MM.1S (cell line): ENCODE measurements around the gene SLC32A1.

Experiments
- DNase-seq: peaks from one replicate; pipeline ENCODE4 v3.0.0-alpha.2; 2015
- H2AFZ ChIP-seq: fragments of 300-600 bp; sonication (generic); 2 replicates; pipeline ENCODE4 v1.6.0; 2016; ENCODE audit warnings: antibody characterized with exemption, low read length
- H3F3A ChIP-seq: fragments of 300-600 bp; sonication (generic); 2 replicates; pipeline ENCODE4 v1.6.1; 2016; ENCODE audit warnings: mild to moderate bottlenecking, antibody characterized with exemption, low read length, moderate library complexity, mixed read lengths; ENCODE audit not compliant: insufficient read depth
- H3K27ac ChIP-seq: fragments of 300-600 bp; sonication (generic); 2 replicates; pipeline ENCODE4 v1.5.1; 2016; ENCODE audit warnings: mild to moderate bottlenecking, low read length
- H3K27me3 ChIP-seq: fragments of 300-600 bp; sonication (generic); replicated peaks from 2 replicates; pipeline ENCODE4 v1.6.0; 2016; ENCODE audit warnings: low read length; ENCODE audit not compliant: insufficient read depth
- H3K36me3 ChIP-seq: fragments of 300-600 bp; sonication (generic); replicated peaks from 2 replicates; pipeline ENCODE4 v1.6.1; 2016; ENCODE audit warnings: mild to moderate bottlenecking, low read length, mixed read lengths; ENCODE audit not compliant: insufficient read depth
- H3K4me1 ChIP-seq: fragments of 300-600 bp; sonication (generic); 2 replicates; pipeline ENCODE4 v1.6.1; 2016; ENCODE audit warnings: low read length, mixed read lengths
- H3K4me2 ChIP-seq: fragments of 300-600 bp; sonication (generic); 2 replicates; pipeline ENCODE4 v1.6.0; 2016; ENCODE audit warnings: low read depth, low read length
- H3K4me3 ChIP-seq: fragments of 300-600 bp; sonication (generic); 2 replicates; pipeline ENCODE4 v1.5.1; 2016; ENCODE audit warnings: low read length, mixed read lengths
- H3K79me2 ChIP-seq: fragments of 300-600 bp; sonication (generic); 2 replicates; pipeline ENCODE4 v1.6.1; 2016; ENCODE audit warnings: mixed run types, low read length, mixed read lengths
- H3K9ac ChIP-seq: fragments of 300-600 bp; sonication (generic); 2 replicates; pipeline ENCODE4 v1.6.1; 2016; ENCODE audit warnings: low read length, mixed read lengths
- H3K9me2 ChIP-seq: fragments of 300-600 bp; sonication (generic); replicated peaks from 2 replicates; pipeline ENCODE4 v1.6.1; 2016; ENCODE audit warnings: mild to moderate bottlenecking, low read length, mixed read lengths; ENCODE audit not compliant: insufficient read depth
- H3K9me3 ChIP-seq: fragments of 300-600 bp; sonication (generic); replicated peaks from 2 replicates; pipeline ENCODE4 v1.6.1; 2016; ENCODE audit warnings: mild to moderate bottlenecking, low read length, mixed read lengths; ENCODE audit not compliant: insufficient read depth
- H4K20me1 ChIP-seq: fragments of 300-600 bp; sonication (generic); 2 replicates; pipeline ENCODE4 v1.6.1; 2016; ENCODE audit warnings: mild to moderate bottlenecking, low read length, moderate library complexity, mixed read lengths; ENCODE audit not compliant: insufficient read depth
- EZH2 ChIP-seq: fragments of 300-600 bp; sonication (generic); optimal IDR thresholded peaks from 2 replicates; pipeline ENCODE3; 2017; ENCODE audit warnings: low read depth, mild to moderate bottlenecking, antibody characterized with exemption, low read length, mixed read lengths
- EZH2phosphoT487 ChIP-seq: fragments of 300-600 bp; sonication (generic); IDR thresholded peaks from 2 replicates; pipeline ENCODE4 v1.6.1; 2018; ENCODE audit warnings: antibody characterized with exemption, low read length
- TF ChIP-seq, protein P1 (sequence below): fragments of 300-600 bp; sonication (generic); IDR thresholded peaks from 2 replicates; pipeline ENCODE4 v1.5.1; 2016; ENCODE audit warnings: antibody characterized with exemption, low read length, mixed read lengths

The SLC32A1 gene, protein sequence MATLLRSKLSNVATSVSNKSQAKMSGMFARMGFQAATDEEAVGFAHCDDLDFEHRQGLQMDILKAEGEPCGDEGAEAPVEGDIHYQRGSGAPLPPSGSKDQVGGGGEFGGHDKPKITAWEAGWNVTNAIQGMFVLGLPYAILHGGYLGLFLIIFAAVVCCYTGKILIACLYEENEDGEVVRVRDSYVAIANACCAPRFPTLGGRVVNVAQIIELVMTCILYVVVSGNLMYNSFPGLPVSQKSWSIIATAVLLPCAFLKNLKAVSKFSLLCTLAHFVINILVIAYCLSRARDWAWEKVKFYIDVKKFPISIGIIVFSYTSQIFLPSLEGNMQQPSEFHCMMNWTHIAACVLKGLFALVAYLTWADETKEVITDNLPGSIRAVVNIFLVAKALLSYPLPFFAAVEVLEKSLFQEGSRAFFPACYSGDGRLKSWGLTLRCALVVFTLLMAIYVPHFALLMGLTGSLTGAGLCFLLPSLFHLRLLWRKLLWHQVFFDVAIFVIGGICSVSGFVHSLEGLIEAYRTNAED

DNA sequence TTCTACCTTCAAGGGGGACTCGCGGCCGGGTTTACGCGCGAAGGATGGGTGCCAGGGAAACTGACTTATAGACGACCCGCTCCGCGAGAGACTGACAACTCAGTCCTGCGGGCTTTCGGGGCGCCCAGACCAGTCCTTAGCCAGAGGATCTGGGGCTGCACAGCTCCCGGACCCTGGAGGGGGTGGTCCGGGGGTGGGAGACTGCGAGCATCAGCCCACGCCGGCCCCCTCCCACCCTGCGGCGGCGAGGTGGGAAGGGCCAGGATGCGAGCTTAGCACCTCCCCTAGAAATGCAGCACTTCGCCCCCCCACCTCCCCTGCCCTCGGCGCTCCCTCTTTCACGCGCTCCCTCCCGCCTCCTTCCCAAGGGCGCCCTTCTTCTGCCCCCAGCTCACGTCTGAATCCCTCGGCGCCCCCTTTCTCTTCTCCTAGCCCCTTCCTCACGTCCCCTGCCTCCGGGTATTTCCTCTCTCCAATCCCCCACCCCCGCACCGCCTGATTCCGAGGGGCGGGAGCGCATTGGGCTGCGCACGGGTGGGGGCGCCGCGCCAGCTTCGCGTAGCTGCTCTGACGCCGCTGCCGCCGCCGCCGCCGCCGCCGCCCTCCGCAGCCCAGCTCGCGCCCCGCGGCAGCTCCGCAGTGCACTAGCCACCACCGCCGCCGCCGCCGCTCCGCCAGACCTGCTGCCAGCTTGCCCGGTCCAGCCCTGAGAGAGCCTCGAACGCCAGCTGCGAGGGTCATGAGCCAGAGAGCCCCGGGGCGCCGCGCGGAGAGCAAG is at the start of gene SLC32A1:
Gene SLC32A1, plus strand, starts transcription at position 639 of the 778 bp plus-strand sequence. CDS start 239 bp downstream, outside the sequence.
- TF ChIP-seq EZH2 (no peak), EZH2phosphoT487 (no peak)
- TF ChIP-seq, protein P1, sequence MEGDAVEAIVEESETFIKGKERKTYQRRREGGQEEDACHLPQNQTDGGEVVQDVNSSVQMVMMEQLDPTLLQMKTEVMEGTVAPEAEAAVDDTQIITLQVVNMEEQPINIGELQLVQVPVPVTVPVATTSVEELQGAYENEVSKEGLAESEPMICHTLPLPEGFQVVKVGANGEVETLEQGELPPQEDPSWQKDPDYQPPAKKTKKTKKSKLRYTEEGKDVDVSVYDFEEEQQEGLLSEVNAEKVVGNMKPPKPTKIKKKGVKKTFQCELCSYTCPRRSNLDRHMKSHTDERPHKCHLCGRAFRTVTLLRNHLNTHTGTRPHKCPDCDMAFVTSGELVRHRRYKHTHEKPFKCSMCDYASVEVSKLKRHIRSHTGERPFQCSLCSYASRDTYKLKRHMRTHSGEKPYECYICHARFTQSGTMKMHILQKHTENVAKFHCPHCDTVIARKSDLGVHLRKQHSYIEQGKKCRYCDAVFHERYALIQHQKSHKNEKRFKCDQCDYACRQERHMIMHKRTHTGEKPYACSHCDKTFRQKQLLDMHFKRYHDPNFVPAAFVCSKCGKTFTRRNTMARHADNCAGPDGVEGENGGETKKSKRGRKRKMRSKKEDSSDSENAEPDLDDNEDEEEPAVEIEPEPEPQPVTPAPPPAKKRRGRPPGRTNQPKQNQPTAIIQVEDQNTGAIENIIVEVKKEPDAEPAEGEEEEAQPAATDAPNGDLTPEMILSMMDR = no peak
- Histone ChIP-seq H3K4me3 (peak within 1 kb of the TSS; percentile 49), H3K4me2 (peak within 1 kb of the TSS; percentile 76)

DNA sequence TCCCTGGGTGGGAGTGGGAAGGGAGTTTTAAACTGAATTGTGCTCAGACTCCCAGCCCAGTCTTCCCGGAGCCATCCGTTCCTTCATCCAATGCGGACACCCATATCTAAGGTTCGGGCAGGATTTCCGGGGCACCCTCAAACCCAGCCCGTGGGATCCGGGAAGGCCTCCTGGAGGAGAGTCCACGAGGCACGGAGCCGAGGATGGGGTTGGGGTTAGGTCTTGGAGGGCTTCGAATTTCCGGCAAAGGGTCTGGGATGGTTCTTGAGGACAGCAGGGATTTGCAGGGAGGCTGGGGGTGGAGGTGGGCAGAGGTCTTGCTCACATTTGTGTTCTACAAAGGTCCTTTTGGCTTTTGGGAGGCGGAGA is 49.5 kb upstream of the SLC32A1 start:
- Histone ChIP-seq H3K4me3 (no peak overlapping the region), H3K27ac (no peak overlapping the region), H3K79me2 (no peaks in the 10 kb centered on the region), H3F3A (no peaks in the 10 kb centered on the region), H3K27me3 (peaks cover 19% of the 10 kb centered on the region; the same call in 1 of the 2 replicates), H3K9me3 (no peaks in the 10 kb centered on the region), H2AFZ (no peak overlapping the region), H3K4me1 (no peaks in the 10 kb centered on the region), H3K36me3 (no peaks in the 10 kb centered on the region), H3K9me2 (no peaks in the 10 kb centered on the region), H3K9ac (no peak overlapping the region), H4K20me1 (no peaks in the 10 kb centered on the region), H3K4me2 (no peak overlapping the region)
- DNase-seq = no peak
- TF ChIP-seq EZH2phosphoT487 = no peak
- TF ChIP-seq EZH2 = no peak
- TF ChIP-seq, protein P1 = no peak

More for the DNA sequence above, at the start of gene SLC32A1:
- Histone ChIP-seq H3K27ac (no peak within 1 kb of the TSS), H3K27me3 (peaks cover 92% of the 10 kb centered on the region), H3K9me3 (no peaks in the 10 kb centered on the region), H3F3A (no peaks in the 10 kb centered on the region), H3K9ac (no peak within 1 kb of the TSS), H3K9me2 (no peaks in the 10 kb centered on the region), H4K20me1 (no peaks in the 10 kb centered on the region), H3K79me2 (no peaks in the 10 kb centered on the region), H3K4me1 (peaks cover 11% of the 10 kb centered on the region), H3K36me3 (no peaks in the 10 kb centered on the region), H2AFZ (peak within 1 kb of the TSS; percentile 62)
- DNase-seq = no peak

DNA sequence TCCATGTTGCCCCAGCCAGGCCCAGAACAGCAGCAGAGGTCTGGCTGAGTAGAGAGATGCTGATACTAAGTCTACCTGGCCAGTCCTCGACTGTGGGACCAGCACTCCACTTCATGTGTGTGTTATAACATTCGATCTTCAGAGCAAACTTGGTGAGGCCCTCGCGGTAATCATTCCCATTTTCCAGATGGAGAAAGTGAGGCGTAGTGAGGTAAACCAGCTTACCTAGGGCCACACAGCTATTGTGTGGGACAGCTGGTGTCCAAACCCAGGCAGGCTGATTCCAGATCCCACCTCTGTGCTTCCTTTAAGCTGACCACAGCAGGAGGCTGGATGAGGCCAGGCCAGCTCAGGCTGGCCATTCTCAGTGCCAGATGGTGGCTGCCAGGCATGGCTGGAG is 47.7 kb upstream of the SLC32A1 start:
- Histone ChIP-seq H3K4me3 (no peak overlapping the region), H4K20me1 (no peaks in the 10 kb centered on the region), H3K27ac (no peak overlapping the region)

More for the DNA sequence above, 47.7 kb upstream of the SLC32A1 start:
- DNase-seq = no peak
- H3K27me3 ChIP-seq = peaks cover 13% of the 10 kb centered on the region; the same call in 1 of the 2 replicates
- H3K4me1 ChIP-seq = no peaks in the 10 kb centered on the region
- no peaks in the 10 kb centered on the region for H3K36me3 ChIP-seq
- H3K9ac ChIP-seq = no peak overlapping the region
- H3F3A ChIP-seq = no peaks in the 10 kb centered on the region
- H3K79me2 ChIP-seq = no peaks in the 10 kb centered on the region
- TF ChIP-seq, protein P1 = no peak
- TF ChIP-seq EZH2phosphoT487 (no peak), EZH2 (no peak)
- no peaks in the 10 kb centered on the region for H3K9me3 ChIP-seq
- H3K9me2 ChIP-seq = no peaks in the 10 kb centered on the region
- H2AFZ ChIP-seq = no peak overlapping the region
- no peak overlapping the region for H3K4me2 ChIP-seq
